ENCODE data around the gene TSC22D1. TPM values are rescaled to one million over a fixed set of nuclear protein-coding genes. Genes with fewer than 3 reads are reported as not detected.
A peak's percentile ranks its signal among the peaks of the same experiment; 100 is the strongest.
"Not testable (repeated sequence)": the region's sequence is repeated elsewhere in the genome, so short reads cannot be mapped to it uniquely, and the experiment has no call there.

TSC22D1 gene
- total RNA-seq, 1 donor from 2014 or later: 76.4 TPM

DNA sequence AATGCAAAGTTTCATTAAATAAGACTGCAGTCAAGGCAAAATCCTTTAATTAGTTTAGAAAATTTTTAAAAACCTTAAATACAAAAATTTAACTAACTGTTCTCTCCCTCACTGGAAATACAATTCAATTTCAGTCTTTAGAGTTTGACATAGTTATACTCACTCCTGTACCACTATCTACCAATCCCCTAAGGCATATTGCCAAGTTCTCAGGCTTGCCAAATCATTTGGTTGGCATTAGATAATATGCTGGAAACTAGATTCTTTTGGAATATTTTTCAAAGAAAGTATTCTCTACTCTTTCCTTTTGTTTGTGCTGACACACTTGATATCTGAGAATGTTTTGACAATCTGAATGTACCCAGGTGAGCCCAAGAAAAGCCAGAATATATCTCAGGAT, 77.2 kb downstream of the TSC22D1 start:
- no peak for DNase-seq

DNA sequence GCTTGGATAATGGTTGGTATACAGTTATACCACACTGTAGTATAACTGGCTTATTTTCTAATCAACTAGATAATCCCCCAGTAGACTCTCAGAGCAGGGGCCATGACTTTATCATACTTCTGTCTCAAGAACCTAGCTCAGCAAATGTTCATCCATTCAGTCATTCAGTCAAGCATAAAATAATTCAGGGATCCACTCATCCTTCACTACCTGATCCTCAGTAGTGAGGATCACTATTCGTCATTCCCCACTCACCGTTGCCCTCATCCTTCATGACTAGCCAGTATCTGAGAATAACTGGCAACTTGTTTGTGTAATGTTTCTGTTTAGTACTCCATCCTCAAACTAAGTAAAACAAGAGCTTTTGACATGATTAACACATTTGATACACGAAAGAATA, 77.6 kb downstream of the TSC22D1 start:
- DNase-seq: no peak

DNA sequence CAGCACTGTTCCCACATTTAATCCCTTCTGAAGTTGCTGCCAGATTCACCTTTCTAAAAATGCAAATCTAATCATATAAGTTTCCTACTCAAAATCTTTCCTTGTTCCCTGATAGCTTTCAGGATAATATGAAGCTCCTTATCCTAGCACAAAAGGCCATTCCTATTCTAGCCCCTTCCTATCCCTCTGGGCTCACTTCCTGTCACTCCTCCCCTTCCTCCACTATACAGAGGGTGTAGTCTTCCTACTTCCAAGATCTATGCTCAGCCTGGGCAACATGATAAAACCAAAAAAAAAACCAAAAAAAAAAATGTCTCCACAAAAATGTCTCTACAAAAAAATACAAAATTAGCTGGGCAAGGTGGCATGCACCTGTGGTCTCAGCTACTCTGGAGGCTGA, 78.3 kb downstream of the TSC22D1 start:
- no peak for DNase-seq

DNA sequence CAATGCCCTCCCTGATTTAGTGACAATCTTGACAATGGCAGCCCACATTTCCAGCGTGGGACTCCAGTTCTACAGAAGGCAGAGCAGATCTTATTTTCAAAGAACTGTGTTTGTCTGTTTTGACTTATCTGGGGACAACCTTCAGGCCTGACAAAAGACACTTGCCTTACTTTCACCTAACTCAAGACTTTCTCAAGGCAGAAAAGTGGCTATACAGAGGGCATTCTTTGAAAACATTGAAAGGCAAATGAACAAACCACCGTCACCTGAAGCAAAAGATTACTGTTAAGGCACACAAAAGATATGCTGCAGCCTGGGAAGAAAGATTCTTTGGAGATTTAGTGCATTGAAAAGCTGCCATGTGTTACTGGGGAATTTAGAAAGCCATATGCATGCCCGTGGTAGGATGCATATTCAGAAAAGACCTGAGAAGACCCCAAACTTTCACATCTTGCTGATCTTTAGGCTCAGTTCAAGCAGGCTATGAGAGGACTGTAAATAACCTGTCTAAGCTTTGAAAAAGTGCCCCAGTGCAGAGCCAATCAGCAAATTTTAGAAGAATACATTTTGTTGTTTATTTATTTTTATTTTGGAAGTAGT, 82.8 kb downstream of the TSC22D1 start:
- DNase-seq: no peak

DNA sequence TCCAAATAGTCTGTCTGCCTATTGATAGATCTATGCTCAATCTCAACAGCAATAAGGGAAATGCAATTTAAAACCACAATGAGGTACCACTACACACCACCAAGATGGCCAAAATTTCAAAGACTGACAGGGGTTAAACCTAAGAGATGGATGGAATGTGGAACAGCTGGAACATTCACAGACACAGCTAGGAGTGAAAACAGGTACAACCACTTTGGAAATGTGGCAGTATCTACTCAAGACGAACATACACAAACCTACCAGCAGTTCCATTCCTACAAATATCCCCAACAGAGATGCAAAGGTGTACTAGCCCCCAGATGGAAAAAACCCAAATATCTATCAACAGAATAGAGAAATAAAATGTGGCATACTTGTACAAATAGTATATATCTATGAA, 86.4 kb downstream of the TSC22D1 start:
- DNase-seq: no peak

DNA sequence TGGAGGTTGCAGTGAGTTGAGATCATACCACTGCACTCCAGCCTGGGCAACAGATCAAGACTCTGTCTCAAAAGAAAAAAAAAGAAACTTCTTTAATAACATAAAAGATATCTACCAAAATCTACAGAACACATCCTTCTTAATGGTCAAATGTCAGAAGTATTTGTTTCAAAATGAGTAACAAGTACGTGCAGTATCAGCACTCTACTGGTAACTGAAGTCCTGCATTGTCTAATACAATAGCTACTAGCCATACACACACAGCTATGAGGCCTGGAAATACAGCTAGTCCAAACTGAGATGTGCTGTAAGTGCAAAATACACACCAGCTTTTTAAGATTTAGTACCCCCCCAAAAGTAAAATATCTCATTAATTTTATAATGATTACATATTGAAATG, 88.1 kb downstream of the TSC22D1 start:
- DNase-seq: no peak

DNA sequence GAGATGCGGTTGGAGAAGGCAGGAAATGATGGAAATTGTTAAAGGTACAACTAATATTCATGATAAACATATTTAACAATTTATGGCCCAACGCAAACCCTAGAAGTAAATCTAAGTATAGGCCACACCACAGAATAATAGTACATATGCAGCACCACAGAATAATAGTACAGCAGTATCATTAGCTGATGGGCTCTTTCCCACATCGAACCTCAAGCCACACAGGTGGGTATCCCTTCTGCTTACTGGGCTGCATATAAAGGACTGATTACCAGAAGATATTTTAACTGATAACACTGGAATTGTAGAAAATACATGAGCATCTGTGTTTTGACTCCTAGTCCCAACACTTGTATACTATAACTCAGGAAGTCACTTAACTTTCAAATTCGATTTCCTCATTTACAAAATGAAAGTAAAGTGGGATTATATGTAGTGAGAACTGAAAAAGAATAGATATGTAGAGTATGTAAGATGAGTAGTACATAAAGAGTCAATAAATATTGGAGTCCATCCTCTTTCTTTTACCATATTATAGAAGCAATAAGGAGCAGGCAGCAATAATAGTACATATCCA, 91.5 kb downstream of the TSC22D1 start:
- DNase-seq: peak; percentile 7

DNA sequence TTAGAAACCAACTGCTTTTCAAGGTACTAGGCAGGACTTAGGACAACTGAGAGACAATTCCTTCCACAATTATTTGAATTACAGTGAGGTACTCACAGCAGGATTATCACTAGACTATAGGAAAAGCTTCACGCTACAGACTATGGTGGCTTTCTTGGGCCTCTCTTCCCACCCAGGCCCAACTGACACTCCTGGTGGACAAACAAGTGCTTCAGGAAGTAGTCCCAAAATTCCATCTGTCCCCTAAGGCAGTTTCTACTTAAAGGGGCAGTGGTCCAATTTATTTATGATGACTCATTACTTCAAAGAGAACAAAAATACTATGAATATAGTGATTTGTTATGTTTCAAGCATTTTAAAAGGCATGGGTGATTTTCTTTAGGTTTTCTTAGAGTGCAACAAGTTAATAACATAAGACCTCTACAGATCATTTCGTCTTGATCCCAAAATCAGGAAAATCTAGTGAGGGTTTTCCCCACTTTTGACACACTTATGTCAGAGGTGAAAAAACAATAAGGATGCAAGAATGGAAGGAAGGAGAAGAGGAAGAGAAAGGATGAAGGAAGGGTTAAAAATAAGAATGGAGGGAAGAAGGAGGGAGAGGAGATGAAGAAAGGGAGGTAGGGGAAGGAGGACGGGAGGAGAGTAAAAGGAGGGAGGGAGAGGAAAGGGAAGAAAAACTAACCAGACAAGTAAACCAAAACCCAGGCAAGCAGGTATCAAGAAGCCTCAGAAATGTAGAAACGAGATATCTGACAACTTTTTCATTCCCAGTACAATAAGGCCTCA, 101.8 kb downstream of the TSC22D1 start:
- DNase-seq: peak; percentile 7

DNA sequence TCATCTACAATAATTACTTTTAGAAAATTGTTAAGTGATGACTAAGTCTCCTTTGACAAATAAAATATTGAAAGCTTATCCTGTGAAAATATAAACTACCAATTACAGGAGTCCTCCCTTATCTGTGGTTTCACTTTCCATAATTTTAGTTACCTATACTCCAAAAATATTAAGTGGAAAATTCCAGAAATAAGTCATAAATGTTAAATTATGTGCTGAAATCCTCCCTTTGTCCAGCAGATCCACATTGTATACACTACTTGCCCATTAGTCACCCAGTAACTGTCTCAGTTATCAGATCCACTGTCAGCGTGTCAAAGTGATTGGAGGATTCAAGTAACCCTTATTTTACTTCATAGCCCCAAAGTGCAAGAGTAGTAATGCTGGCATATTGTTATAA, 104.4 kb downstream of the TSC22D1 start:
- peak; percentile 49 for DNase-seq

DNA sequence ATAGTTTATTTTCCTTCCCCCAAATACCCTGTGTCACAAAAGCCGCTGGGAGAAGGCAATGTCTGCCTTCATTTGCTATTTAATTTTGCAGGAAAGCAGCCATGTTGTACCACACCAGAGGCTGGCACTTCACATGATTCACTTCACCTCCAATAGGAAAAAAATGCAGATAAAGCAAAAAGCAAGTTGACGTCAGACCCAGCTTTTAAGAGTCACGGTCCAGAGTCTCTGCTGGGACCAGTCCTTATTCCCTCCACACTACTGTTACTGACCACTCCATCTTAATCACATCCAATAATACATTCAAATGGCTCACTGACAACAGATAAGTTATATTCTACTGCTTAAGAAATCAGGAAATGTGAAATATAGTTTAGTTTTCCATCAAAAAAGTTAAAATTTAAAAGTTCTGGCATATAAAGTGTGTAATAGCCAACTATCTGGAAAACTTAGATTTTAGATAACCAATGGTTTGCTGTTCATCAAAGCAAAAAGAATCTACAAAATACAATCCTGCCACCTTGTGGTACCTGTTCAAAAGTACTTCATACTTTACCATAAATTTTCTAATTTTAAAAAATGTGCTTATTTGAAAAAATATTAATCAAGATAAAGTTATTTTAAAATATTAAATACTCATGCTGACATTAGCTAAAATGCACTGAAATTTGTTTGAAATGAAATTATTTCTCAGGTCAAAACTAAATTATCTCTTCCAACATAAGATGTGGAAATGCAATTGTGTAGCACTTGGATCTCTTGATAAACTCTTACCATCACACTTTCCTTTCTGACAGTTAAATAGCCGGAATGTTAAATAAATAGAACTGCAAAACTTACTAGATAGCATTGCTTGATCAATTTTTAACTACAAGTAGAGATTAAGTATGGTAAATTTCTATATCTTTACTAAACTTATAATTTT, 105.2 kb downstream of the TSC22D1 start:
- peak; percentile 68 for DNase-seq

DNA sequence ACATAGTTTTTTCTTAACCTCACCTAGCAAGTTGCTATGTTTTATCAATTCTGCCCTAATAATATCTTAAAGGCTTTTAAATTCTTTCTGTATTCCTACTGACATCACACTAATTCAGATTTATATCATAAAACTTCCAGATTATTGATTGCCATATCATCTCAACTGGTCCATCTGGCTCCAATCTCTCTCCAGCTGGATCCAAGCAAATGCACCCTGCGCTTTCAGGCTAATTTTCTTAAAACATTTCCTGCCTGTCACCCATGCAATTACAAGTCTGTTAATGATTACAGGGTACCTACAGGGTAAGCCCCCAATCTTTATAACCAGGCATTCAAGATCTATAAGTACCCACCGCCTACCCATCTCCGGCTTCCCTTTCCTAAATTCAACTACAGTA, 107.3 kb downstream of the TSC22D1 start:
- DNase-seq: no peak

DNA sequence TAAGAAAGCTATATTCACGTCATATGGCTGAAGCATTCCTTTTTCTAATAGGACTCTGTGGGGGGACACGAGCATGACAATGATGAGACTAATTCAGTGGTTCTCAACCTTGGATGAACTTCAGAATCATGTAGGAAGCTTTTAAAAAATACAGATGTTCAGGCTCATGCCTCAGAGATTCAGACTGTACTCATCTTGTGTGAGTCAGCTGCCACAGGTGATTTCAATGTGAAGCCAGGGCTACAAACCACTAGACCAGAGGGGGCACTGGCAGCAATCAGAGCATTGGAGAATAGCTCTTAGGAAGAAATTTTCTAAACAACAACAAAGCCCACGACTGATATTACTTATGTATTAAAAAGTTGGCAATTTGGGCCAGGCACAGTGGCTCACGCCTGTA, 110.8 kb downstream of the TSC22D1 start:
- no peak for DNase-seq

DNA sequence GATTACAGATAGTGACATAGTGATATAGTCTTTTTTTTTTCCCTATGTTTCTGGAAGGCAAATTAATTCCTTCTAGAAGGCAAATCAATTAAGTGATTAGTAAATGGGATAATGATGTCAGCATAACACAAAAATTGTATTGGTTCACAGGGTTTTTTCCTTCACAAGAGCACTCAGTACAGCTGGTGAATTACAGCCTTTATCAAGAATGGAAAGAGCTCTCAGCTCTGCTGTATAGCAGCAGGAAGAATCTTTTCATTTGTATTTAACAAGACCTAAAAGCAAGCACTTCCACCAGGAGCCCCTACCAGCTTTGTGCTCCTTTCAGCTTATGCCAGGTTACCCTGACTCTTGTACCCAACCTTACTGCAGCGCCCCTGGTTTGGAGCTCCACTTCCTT, 111.7 kb downstream of the TSC22D1 start:
- DNase-seq: no peak

DNA sequence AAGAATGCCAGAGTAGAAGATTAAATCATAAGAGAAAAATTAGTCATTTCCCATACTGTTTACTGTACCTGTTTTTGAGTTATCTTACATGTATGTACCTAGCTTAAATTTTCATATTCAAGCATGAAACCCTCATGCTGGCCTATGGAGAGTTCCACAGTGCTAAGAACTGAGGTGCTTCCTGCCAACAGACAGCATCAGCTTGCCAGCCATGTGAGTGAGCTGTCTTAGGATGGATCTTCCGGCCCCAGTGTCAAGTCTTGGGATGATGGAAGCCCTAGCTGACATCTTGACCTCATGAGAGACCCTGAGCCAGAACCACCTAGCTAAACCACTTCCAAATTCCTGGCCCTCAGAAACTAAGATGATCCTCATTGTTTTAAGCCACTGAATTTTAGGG, 112.4 kb downstream of the TSC22D1 start:
- DNase-seq: no peak

DNA sequence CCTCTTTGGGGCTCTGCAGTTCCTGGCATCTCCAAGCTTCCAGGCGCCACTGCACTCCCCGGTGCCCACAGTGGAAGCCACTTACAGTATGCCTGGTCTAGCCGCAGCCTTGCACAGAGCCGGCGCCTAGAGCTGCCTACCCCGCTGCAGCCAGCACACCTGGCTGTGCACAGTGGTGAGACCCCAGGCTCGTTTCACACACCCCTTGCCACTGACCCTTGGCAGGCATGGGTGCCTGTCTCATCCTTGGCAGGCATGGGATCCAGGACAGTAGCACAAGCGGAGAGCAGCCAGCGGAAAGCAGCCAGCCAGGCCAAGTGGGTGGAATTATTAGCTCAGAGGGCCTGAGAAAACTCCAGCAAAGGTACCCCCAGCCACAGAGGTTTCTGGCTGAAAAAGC, 116.5 kb downstream of the TSC22D1 start:
- no peak for DNase-seq

DNA sequence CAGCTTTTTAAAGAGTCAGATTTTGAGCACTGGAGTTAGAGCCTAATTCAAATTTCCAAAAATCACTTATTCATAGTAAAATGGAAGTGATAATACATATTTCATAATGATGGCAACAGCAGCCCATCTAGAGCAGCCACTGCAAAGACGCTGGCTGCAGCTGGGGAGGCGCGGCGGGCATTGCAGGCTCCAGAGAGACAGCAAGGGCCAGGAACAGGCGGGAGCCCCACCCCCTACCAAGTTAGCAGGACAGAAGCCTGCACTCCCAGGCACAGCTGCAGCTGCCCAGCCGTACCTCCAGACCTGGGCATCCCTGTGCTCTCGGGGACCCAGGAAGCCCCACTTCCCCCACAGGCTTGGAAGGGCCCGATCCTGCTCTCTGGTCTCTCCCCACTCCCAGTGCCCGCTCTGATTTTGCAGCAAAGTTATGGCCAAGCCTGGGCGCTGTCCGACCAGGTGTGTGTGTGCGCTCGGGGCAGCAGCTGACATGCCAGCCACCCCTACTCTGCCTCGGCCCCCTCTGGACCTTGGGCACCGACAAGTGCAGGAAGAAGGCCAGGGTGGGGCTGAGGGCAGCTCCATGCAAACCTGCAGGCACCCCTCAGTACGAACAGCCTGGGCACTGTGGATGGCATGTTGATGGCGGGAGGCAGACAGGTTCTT, 117.7 kb downstream of the TSC22D1 start:
- DNase-seq: no peak

DNA sequence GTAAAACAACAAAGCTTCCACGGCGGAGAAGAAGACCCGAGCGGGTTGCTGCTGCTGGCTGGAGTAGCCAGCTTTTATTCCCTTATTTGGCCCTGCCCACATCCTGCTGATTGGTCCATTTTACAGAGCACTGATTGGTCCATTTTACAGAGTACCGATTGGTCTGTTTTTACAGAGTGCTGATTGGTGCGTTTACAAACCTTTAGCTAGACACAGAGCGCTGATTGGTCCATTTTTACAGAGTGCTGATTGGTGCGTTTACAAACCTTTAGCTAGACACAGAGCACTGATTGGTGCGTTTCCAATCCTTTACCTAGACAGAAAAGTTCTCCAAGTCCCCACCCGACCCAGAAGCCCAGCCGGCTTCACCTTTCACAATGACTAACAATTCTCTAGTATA, 119.9 kb downstream of the TSC22D1 start:
- DNase-seq: not testable (repeated sequence)

DNA sequence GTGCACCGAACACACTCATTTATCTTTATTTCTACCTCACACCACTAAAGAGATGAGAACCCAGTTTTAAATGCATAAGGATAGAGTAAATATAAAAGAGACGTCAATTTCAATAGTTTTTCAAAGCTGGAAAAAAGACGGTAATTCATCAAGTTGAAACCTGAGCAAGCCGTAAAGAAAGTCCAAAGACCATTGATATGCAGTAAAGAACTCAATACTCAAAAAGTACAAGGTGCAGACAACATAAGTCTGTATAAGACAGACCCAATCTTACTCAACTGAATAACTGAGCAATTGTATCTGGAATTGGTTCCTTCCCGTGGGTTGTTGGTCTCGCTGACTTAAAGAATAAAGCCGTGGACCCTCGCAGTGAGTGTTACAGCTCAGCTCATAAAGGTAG, 120.4 kb downstream of the TSC22D1 start:
- no peak for DNase-seq

DNA sequence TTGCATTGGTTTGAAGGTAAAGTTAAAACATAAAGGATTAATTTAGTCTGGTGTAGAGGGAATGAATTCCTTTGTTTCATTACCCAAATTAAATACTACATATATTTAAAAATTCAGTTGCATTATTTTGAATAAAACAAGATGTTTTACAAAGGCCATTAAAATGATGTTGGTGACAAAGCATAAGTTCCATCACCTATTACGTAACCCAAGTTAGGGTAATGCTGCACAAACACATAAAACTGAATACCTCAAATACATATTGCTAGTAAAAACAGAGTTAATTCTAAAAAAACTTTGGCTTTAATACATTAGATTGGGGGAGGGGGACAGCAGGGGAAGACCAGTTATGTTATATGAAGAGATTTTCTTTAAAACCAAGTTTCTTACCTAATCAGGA, 122.2 kb downstream of the TSC22D1 start:
- no peak for DNase-seq

DNA sequence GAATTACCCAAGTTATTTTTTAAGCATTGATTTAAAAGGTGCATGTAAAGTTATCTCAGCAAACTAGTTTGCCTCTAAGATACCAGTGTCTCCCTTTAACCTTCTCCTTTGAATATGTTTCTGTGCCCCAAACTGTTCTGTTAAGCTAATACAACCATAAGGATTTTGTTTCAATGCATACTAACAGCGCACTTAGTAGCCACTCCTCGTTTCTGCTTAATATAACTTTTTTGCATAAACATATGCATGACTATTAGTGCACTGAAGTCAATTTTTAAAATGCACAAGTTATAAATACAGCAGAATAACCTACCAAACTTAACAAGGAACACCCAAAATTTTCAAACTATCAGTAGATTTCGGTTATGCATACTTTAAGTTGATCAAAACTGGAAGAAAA, 123.1 kb downstream of the TSC22D1 start:
- no peak for DNase-seq

DNA sequence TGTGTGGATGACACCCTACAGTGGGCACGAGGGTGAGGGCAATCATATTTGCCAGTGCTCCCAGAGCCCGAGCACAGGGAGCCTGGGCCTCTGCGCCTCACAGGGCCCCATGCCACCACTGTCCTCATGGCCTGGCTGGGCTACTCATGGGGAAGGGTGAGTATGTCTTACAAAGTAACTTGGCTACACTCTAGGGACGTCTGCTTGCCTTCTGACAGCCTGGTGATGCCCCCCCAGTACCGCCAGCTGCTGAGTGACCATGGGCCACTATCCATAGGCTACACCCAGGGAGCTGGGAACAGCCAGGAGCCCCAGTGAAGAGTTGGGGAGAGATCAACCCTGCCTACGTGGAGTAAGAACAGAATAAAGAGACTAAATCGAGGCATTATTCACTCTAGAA, 123.7 kb downstream of the TSC22D1 start:
- DNase-seq: no peak

DNA sequence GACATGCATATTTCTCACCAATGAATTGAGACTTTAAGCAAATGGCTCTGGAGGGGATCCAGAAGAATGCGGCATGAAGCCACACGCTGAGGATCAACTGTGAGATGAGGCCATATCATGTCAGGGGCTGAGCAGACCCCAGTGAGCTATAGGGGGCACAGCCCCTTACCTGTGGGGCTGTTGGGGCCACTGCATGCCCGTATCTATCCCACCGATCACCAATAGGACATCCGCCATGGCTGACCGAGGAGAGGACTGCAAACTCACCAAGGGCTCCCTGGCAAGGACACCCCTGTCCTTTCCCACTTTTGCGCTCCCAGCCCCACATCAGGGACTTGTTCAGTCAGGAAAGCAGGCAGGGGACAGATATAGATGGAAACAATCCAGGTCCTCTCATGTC, 124.5 kb downstream of the TSC22D1 start:
- DNase-seq: no peak

DNA sequence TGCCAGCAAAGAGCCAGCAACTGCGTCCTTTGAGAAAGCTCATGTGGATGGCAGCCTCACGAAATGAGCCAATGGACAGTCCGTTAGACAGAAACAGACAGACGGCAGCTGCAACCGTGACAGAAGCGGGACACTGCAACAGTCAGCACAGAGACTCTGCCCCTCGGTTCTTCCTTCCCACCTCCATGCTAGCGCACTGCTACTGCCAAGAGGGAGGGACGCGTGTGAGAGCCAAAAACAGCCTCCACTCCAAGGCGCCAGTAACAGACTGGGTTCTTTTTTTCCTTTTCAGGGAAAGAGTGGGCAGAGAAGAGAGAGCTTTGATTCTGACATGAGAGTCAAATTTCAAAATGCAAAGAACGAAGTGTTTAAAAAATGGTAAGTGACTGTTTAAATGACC, 125.0 kb downstream of the TSC22D1 start:
- DNase-seq: no peak
